ENCODE data around the gene LRGUK.
"Not testable (repeated sequence)": the region's sequence is repeated elsewhere in the genome, so short reads cannot be mapped to it uniquely, and the experiment has no call there.

Gene LRGUK

GRCh38 chr7:134187893-134188292 lies 60.8 kb downstream of the LRGUK start:
- no peak for DNase-seq

- DNase-seq: no peak
Measured at GRCh38 chr7:134188311-134188710, 61.2 kb downstream of the LRGUK start.

DNA sequence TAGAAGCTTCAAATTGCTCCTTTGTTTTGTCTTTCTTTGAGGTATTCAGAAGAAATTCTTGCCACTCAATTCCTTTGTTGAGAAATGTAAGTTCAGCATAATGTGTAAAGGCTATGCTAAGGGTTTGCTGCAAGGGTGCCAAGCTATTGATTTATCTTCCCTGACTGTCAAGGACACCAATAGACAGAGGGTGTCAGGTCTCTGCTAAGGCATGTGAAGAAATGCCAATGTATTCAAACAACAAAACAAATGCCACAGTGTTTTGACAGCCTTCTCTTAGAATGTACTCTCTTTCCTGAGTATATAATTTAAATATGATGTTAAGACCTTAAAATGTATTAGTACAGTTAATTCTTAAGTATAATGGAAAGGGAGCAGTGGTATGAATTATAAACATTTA lies 62.4 kb downstream of the LRGUK start:
- DNase-seq: no peak

- no peak for DNase-seq
Measured at GRCh38 chr7:134191876-134192275, 64.7 kb downstream of the LRGUK start.

DNA sequence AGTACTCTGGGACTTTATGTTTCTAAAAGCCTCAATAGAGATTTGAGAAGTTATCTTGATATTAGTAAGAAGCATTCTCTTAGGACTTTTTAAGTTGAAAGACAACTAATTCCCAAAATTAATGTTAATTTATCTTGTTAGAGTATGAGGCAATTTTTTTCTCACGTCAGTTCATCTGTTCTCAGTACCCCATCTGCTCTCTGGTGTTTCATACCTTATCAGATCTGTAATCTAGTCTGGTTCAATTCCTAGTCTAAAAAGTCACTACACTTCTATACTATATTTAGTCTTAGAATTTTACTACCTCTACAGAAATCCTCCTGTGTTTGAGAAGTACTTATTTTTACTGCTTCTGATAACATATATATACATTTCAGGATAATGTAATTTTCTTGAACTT lies 66.1 kb downstream of the LRGUK start:
- DNase-seq: no peak

GRCh38 chr7:134195252-134195651 lies 68.1 kb downstream of the LRGUK start:
- DNase-seq: no peak

DNA sequence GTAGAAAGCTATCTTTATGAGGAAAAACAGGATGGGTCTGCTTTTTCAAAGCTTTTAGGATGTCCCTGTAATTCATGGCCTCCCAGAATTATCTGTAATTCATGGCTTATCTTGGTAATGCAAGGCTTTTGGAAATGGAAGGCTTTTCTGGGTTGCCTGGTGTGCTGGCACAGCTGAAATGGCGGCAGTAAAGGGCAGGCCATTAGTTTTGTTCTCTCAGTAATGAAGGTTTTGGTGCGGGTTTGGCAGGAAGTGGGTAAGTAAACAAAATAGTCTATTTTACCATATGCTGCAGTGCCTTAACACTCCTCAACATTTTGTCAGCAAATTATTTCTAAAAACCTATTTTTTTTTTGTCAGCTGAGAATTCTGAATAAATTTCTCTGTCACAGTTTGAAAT lies 69.3 kb downstream of the LRGUK start:
- DNase-seq: no peak

DNA sequence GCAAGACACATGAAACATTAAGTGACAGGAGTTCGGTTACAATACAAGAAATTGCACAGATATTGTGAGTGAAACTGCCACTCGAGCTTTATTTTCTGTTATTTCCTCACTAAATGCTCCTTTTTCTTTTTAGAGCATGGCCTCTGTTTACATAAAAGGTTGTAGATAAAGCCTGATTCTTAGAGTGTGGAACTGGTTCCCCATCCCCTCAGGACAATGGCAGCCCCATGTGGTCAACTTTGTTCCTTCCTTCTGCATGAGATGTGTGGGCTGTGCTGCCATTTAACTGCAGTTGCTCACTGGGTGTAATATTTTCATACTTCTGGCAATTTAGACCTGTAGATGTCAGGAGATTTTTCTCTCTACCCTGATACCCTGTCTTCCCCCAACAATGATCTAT lies 70.2 kb downstream of the LRGUK start:
- no peak for DNase-seq

GRCh38 chr7:134200970-134201369 lies 73.8 kb downstream of the LRGUK start:
- no peak for DNase-seq

GRCh38 chr7:134201569-134202261 lies 74.6 kb downstream of the LRGUK start:
- no peak for DNase-seq

GRCh38 chr7:134203186-134203889 lies 76.2 kb downstream of the LRGUK start:
- no peak for DNase-seq

- DNase-seq: no peak
Measured at GRCh38 chr7:134209322-134210015, 82.3 kb downstream of the LRGUK start.

DNA sequence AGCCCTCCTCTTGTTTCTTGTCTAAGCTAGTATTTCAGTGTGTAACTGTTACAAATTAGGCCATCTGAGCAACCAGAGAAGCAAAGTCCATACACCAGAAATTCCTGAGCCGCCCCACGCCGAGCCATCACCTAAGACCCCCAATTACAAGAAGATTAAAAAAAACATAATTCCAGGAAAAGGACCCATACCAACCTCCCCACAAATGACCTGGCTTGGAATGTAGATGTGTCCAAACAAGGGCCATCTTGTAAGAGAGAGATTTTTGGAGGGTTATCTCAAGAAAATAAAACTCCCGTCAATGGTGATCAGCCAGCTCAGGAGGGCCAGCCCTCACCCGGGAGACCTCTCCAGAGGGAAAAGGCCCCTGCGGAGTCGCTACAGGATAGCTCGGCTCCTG lies 83.1 kb downstream of the LRGUK start:
- DNase-seq: no peak

GRCh38 chr7:134210976-134211663 lies 84.0 kb downstream of the LRGUK start:
- DNase-seq: no peak

GRCh38 chr7:134211817-134212216 lies 84.7 kb downstream of the LRGUK start:
- no peak for DNase-seq

GRCh38 chr7:134212576-134213546 lies 85.7 kb downstream of the LRGUK start:
- DNase-seq: no peak

GRCh38 chr7:134220236-134220635 lies 93.1 kb downstream of the LRGUK start:
- no peak for DNase-seq

DNA sequence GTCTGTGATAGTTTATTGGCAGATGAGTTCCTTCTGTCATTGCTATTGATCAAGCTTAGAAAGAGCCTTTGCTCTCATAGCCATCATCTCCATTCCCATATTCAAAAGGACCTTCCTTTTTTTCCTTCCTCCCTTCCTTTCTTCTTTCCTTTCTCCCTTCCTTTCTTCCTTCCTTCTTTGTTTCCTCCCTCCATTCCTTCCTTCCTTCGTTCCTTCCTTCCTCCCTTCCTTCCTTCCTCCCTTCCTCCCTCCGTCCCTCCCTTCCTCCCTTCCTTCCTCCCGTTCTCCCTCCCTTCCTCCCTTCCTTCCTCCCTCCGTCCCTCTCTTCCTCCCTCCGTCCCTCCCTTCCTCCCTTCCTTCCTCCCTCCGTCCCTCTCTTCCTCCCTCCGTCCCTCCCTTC lies 104.2 kb downstream of the LRGUK start:
- not testable (repeated sequence) for DNase-seq

GRCh38 chr7:134234216-134234615 lies 107.1 kb downstream of the LRGUK start:
- DNase-seq: no peak

- no peak for DNase-seq
Measured at GRCh38 chr7:134245253-134245652, 118.1 kb downstream of the LRGUK start.

- no peak for DNase-seq
Measured at GRCh38 chr7:134246347-134246746, 119.2 kb downstream of the LRGUK start.

GRCh38 chr7:134246761-134247160 lies 119.6 kb downstream of the LRGUK start:
- no peak for DNase-seq
